HCT116 (cell line): ENCODE results near the gene SH3PXD2A. TPM values are rescaled to one million over a fixed set of nuclear protein-coding genes. Genes with fewer than 3 reads are reported as not detected.

ENCODE experiments used
- ATAC-seq: fragments of 200-7000 bp; cut with Tn5 transposase; 2 replicates; pipeline ENCODE4 v1.9.1; 2020; ENCODE audit warnings: mild to moderate bottlenecking, moderate library complexity
- BruUV-seq: library from RNA; stranded (reverse); fragments of 400-500 nt; replicated peaks from 2 replicates; lab custom pipeline; 2021; lab: Mats Ljungman, UMichigan
- CTCF ChIA-PET: fragments of 300-600 bp; sonication (Branson Sonifier 250); formaldehyde crosslinking; loops from one replicate; lab custom pipeline; 2021; ENCODE audit warnings: antibody characterized with exemption; lab: Charles Lee
- POLR2A ChIA-PET: fragments of 300-600, 350-600 bp; sonication (Branson Sonifier 250); formaldehyde crosslinking; loops from one replicate; lab custom pipeline; 2021; ENCODE audit warnings: antibody characterized with exemption; lab: Charles Lee
- RAD21 ChIA-PET, 2 experiments: fragments of 300-600 bp; sonication (Branson Sonifier 250); formaldehyde crosslinking; loops; one replicate each; lab custom pipeline; 2023; ENCODE audit warnings: low total read pairs in 2 of 2; ENCODE audit not compliant: uncharacterized antibody in 2 of 2, unreplicated experiment in 2 of 2, low non-redundant PET in 1 of 2; lab: Charles Lee
- DNase-seq: peaks from one replicate; pipeline ENCODE4 v3.0.0-alpha.2; 2010; ENCODE audit warnings: low read depth, low spot score
- H2AFZ ChIP-seq: fragments of 200-600 bp; shearing (Covaris generic), sonication (generic); 2 replicates; pipeline ENCODE4 v1.6.1; 2017; ENCODE audit warnings: low read depth, mixed run types, mixed read lengths, antibody characterized with exemption, low read length; ENCODE audit not compliant: poor library complexity, severe bottlenecking
- H3K27ac ChIP-seq: 2 replicates; pipeline ENCODE4 v1.5.1; 2012; ENCODE audit warnings: low read depth, low read length
- H3K27me3 ChIP-seq: fragments of 200-600 bp; sonication (generic); 2 replicates; pipeline ENCODE4 v1.6.1; 2016; ENCODE audit warnings: mixed run types, low read length, mixed read lengths; ENCODE audit not compliant: insufficient read depth
- H3K36me3 ChIP-seq, 2 experiments: fragments of 200-500 bp in 1 of 2; fragments of 200-600 bp in 1 of 2; sonication (Bioruptor generic) in 1 of 2; sonication (generic) in 1 of 2; 2 replicates each; pipeline versions ENCODE4 v1.5.1 to v1.6.1; 2014 to 2016; ENCODE audit warnings: low read length in 2 of 2, inconsistent platforms in 1 of 2, mixed read lengths in 1 of 2, mixed run types in 1 of 2; ENCODE audit not compliant: insufficient read depth in 2 of 2, control insufficient read depth in 1 of 2
- H3K4me1 ChIP-seq, 2 experiments: fragments of 200-600 bp in 1 of 2; sonication (generic) in 1 of 2; 2 replicates each; pipeline versions ENCODE4 v1.5.1 to v1.6.1; 2012 to 2017; ENCODE audit warnings: low read length in 2 of 2, inconsistent platforms in 1 of 2, mild to moderate bottlenecking in 1 of 2, mixed read lengths in 1 of 2, mixed run types in 1 of 2, moderate library complexity in 1 of 2; ENCODE audit not compliant: insufficient read depth in 2 of 2, control insufficient read depth in 1 of 2
- H3K4me2 ChIP-seq: fragments of 200-600 bp; sonication (generic); 2 replicates; pipeline ENCODE4 v1.6.1; 2017; ENCODE audit warnings: mixed run types, low read length, mixed read lengths
- H3K4me3 ChIP-seq, 2 experiments: fragments of 200-600 bp in 1 of 2; sonication (generic) in 1 of 2; replicated peaks in 1 of 2; 2 replicates each; pipeline ENCODE4 v1.5.1; 2011 to 2016; ENCODE audit warnings: low read length in 2 of 2, control low read depth in 1 of 2, low read depth in 1 of 2, mild to moderate bottlenecking in 1 of 2, mixed read lengths in 1 of 2, mixed run types in 1 of 2
- H3K79me2 ChIP-seq: fragments of 200-600 bp; sonication (generic); 2 replicates; pipeline ENCODE4 v1.6.1; 2017; ENCODE audit warnings: mild to moderate bottlenecking, mixed run types, low read length, moderate library complexity, mixed read lengths; ENCODE audit not compliant: insufficient read depth
- H3K9ac ChIP-seq: fragments of 200-600 bp; sonication (generic); 2 replicates; pipeline ENCODE4 v1.6.1; 2016; ENCODE audit warnings: low read length, mixed read lengths
- H3K9me2 ChIP-seq: fragments of 200-600 bp; sonication (generic), shearing (Covaris generic); 2 replicates; pipeline ENCODE4 v1.6.1; 2017; ENCODE audit warnings: mixed run types, mild to moderate bottlenecking, moderate library complexity; ENCODE audit not compliant: insufficient read depth
- H3K9me3 ChIP-seq, 2 experiments: fragments of 200-500 bp in 1 of 2; fragments of 200-600 bp in 1 of 2; sonication (Bioruptor generic) in 1 of 2; sonication (generic) in 1 of 2; 2 replicates each; pipeline ENCODE4 v1.6.1; 2014 to 2017; ENCODE audit warnings: low read length in 2 of 2, mixed read lengths in 2 of 2, inconsistent platforms in 1 of 2, low read depth in 1 of 2, mild to moderate bottlenecking in 1 of 2, mixed run types in 1 of 2, moderate library complexity in 1 of 2; ENCODE audit not compliant: control insufficient read depth in 1 of 2, insufficient read depth in 1 of 2
- H4K20me1 ChIP-seq: fragments of 200-600 bp; sonication (generic), shearing (Covaris generic); 2 replicates; pipeline ENCODE4 v1.6.1; 2017; ENCODE audit warnings: mixed run types, mild to moderate bottlenecking, moderate library complexity; ENCODE audit not compliant: insufficient read depth
- CBX3 ChIP-seq: IDR thresholded peaks from 2 replicates; pipeline ENCODE4 v1.6.1; 2012; ENCODE audit warnings: low read depth
- CTCF ChIP-seq, 3 experiments: fragments of 200-600 bp in 1 of 3; sonication (generic) in 1 of 3; IDR thresholded peaks in 2 of 3; conservative IDR thresholded peaks in 1 of 3; 2 replicates each; pipeline ENCODE4 v1.5.1; 2012 to 2017; ENCODE audit warnings: low read depth in 2 of 3, low read length in 2 of 3, antibody characterized with exemption in 1 of 3, borderline replicate concordance in 1 of 3, control low read depth in 1 of 3, mild to moderate bottlenecking in 1 of 3, mixed read lengths in 1 of 3, mixed run types in 1 of 3, moderate library complexity in 1 of 3; ENCODE audit not compliant: insufficient read depth in 1 of 3
- ELF1 ChIP-seq: IDR thresholded peaks from 2 replicates; pipeline ENCODE4 v1.6.1; 2012; ENCODE audit warnings: low read depth, borderline replicate concordance
- EZH2phosphoT487 ChIP-seq: fragments of 200-600 bp; IDR thresholded peaks from 2 replicates; pipeline ENCODE4 v1.6.1; 2018; ENCODE audit warnings: antibody characterized with exemption, borderline replicate concordance
- JUND ChIP-seq: IDR thresholded peaks from 2 replicates; pipeline ENCODE4 v1.6.1; 2012
- MAX ChIP-seq: IDR thresholded peaks from 2 replicates; pipeline ENCODE4 v1.6.1; 2012
- POLR2A ChIP-seq: IDR thresholded peaks from 2 replicates; pipeline ENCODE4 v1.7.0; 2011; ENCODE audit warnings: borderline replicate concordance; ENCODE audit not compliant: insufficient read depth, insufficient read length; ENCODE audit errors: extremely low read depth
- REST ChIP-seq: IDR thresholded peaks from 2 replicates; pipeline ENCODE4 v1.6.1; 2012; ENCODE audit warnings: low read depth
- SIN3A ChIP-seq: IDR thresholded peaks from 2 replicates; pipeline ENCODE4 v1.6.1; 2012; ENCODE audit warnings: low read depth
- ZBTB33 ChIP-seq: IDR thresholded peaks from 2 replicates; pipeline ENCODE4 v1.6.1; 2011; ENCODE audit warnings: mild to moderate bottlenecking, low read length, moderate library complexity; ENCODE audit not compliant: insufficient replicate concordance; ENCODE audit errors: extremely low read depth
- intact Hi-C: fragments of 100-400 bp; cut with micrococcal nuclease; formaldehyde crosslinking; loops from 2 replicates; pipeline ENCODE4 v1.10.0; 2022
- total RNA-seq: library from RNA; stranded (reverse); gene quantifications from one replicate; pipeline ENCODE4 v1.2.1, GENCODE V29; 2021; ENCODE audit not compliant: unreplicated experiment
- TF ChIP-seq, protein P1 (sequence below): IDR thresholded peaks from 2 replicates; pipeline ENCODE4 v1.6.1; 2012

Gene SH3PXD2A
- total RNA-seq, 1 experiment from 2014 or later, result 8.7 TPM

- H3K4me3 ChIP-seq, result no peak overlapping the region
- no peak overlapping the region for H3K4me2 ChIP-seq
- no peak overlapping the region for H3K9ac ChIP-seq
- H3K9me3 ChIP-seq, result no peaks in the 10 kb centered on the region
- H3K4me1 ChIP-seq, result no peaks in the 10 kb centered on the region
- intact Hi-C loops, result no loop called here
- no peak overlapping the region for H3K27ac ChIP-seq
- no TSS peak for BruUV-seq
- DNase-seq (no peak), ATAC-seq (no peak)
- H2AFZ ChIP-seq, result no peak overlapping the region
- H3K9me2 ChIP-seq, result no peaks in the 10 kb centered on the region
- no peaks in the 10 kb centered on the region for H3K27me3 ChIP-seq
- no peaks in the 10 kb centered on the region for H3K79me2 ChIP-seq
- ChIA-PET RAD21 (no interaction called here), POLR2A (no interaction called here), CTCF (interaction anchor here (1.0 kb wide), 1 partner anchor 20 kb away, joined by 3 read pairs; no protein-coding TSS in a partner anchor)
- no peaks in the 10 kb centered on the region for H4K20me1 ChIP-seq
- no peaks in the 10 kb centered on the region for H3K36me3 ChIP-seq
- TF ChIP-seq ELF1, result no peak
These were observed 271.5 kb downstream of the SH3PXD2A start for GRCh38 chr10:103583871-103584215.

DNA sequence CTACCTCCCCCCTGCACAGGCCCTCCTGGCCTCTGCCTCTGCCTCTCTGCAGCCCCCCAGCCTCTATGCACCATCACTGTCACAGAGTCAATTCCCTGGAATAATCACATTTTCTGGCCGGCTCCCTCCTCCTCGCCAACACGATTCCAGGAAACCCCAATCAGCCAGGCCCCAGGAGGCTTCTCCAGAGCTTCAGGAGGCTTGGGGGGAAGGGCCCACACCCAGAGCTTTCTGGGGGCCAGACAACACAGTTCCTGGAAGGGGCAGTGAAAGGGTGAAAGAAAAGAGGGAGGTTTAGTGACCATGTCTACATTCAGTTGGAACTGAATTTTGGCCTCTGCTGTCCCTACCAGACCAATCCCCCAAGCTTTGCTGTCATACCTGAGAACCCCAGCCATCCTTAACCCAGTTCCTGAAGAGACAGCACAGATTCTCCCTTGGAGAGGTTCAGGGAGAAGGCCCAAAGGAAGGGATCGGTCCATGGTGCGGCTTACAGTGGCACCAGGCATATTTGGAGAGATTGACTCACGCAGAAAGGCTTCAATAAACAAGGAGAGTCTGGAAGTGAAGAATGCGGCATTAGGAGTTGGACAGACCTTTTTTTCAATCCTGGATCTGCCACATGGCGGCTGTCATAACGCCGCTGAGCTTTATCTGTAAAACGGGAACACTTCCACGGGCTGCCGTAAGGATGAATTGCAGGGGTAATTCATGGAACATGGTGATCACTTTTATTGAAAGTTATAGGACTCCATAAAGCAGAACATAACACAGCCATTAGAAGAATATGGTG is 272.8 kb downstream of the SH3PXD2A start:
- Histone ChIP-seq H3K4me3 (no peak overlapping the region), H2AFZ (no peak overlapping the region), H3K27ac (no peak overlapping the region), H3K9ac (no peak overlapping the region), H4K20me1 (no peaks in the 10 kb centered on the region), H3K9me3 (no peaks in the 10 kb centered on the region), H3K4me2 (no peak overlapping the region), H3K79me2 (no peaks in the 10 kb centered on the region), H3K9me2 (no peaks in the 10 kb centered on the region), H3K27me3 (no peaks in the 10 kb centered on the region), H3K4me1 (no peaks in the 10 kb centered on the region), H3K36me3 (no peaks in the 10 kb centered on the region)
- CTCF ChIA-PET, result interaction anchor here (1.0 to 2.2 kb wide), 3 partner anchors 11 to 18 kb away, joined by 3 to 9 read pairs (median 5); no protein-coding TSS in a partner anchor
- no TSS peak for BruUV-seq
- intact Hi-C loops, result no loop called here
- DNase-seq (no peak), ATAC-seq (no peak)
- RAD21 ChIA-PET, result no interaction called here
- POLR2A ChIA-PET, result no interaction called here
- TF ChIP-seq REST, result no peak
- TF ChIP-seq POLR2A, result no peak
- no peak for TF ChIP-seq CTCF (IDR thresholded peaks at IDR 0.05 in 2 of 3, conservative IDR thresholded peaks at IDR 0.05 in 1 of 3; ENCODE audit: borderline replicate concordance in 1 of 3, insufficient read depth in 1 of 3, low read depth in 2 of 3, low read length in 2 of 3)
- no peak for TF ChIP-seq SIN3A
- TF ChIP-seq ZBTB33, result no peak
- TF ChIP-seq, protein P1, sequence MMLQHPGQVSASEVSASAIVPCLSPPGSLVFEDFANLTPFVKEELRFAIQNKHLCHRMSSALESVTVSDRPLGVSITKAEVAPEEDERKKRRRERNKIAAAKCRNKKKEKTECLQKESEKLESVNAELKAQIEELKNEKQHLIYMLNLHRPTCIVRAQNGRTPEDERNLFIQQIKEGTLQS, result no peak
- TF ChIP-seq EZH2phosphoT487, result no peak
- no peak for TF ChIP-seq JUND
- TF ChIP-seq MAX, result no peak
- TF ChIP-seq CBX3, result no peak
